BE2C (cell line): Measurements from ENCODE around the gene NOTCH2.

Source experiments
- DNase-seq: peaks from one replicate; pipeline ENCODE4 v3.0.0-alpha.2; 2020
- H3K27me3 ChIP-seq: fragments of 250-450 bp; sonication (Bioruptor Pico); 2 replicates; pipeline ENCODE4 v1.5.1; 2020; ENCODE audit warnings: mild to moderate bottlenecking
- H3K36me3 ChIP-seq: fragments of 250-450 bp; sonication (Bioruptor Pico); 2 replicates; pipeline ENCODE4 v1.5.1; 2020; ENCODE audit warnings: mild to moderate bottlenecking
- H3K4me1 ChIP-seq: fragments of 250-450 bp; sonication (Bioruptor Pico); 2 replicates; pipeline ENCODE4 v1.5.1; 2020
- H3K4me3 ChIP-seq: 2 replicates; pipeline ENCODE4 v1.5.1; 2011; ENCODE audit warnings: low read depth, low read length
- H3K9me3 ChIP-seq: fragments of 250-450 bp; sonication (Bioruptor Pico); 2 replicates; pipeline ENCODE4 v1.5.1; 2020
- CTCF ChIP-seq: IDR thresholded peaks from 2 replicates; pipeline ENCODE4 v1.5.1; 2012; ENCODE audit warnings: mild to moderate bottlenecking, low read depth, low read length

The NOTCH2 gene

GRCh38 chr1:119920104-119920968, 149.1 kb downstream of the NOTCH2 start:
- Histone ChIP-seq H3K9me3 (no peaks in the 10 kb centered on the region), H3K4me1 (no peaks in the 10 kb centered on the region), H3K4me3 (no peak overlapping the region), H3K36me3 (no peaks in the 10 kb centered on the region), H3K27me3 (peaks cover 8% of the 10 kb centered on the region; the same call in 1 of the 2 replicates)
- no peak for DNase-seq
- TF ChIP-seq CTCF, result no peak

GRCh38 chr1:119919241-119919640, 150.2 kb downstream of the NOTCH2 start:
- DNase-seq, result no peak
- Histone ChIP-seq H3K4me1 (no peaks in the 10 kb centered on the region), H3K27me3 (peaks cover 8% of the 10 kb centered on the region; the same call in 1 of the 2 replicates), H3K9me3 (no peaks in the 10 kb centered on the region), H3K4me3 (no peak overlapping the region), H3K36me3 (no peaks in the 10 kb centered on the region)
- no peak for TF ChIP-seq CTCF

GRCh38 chr1:119918301-119918700, 151.2 kb downstream of the NOTCH2 start:
- TF ChIP-seq CTCF, result no peak
- Histone ChIP-seq H3K27me3 (no peaks in the 10 kb centered on the region; the same call in 1 of the 2 replicates), H3K4me3 (no peak overlapping the region), H3K4me1 (no peaks in the 10 kb centered on the region), H3K36me3 (no peaks in the 10 kb centered on the region), H3K9me3 (no peaks in the 10 kb centered on the region)
- no peak for DNase-seq

- no peaks in the 10 kb centered on the region; the same call in 1 of the 2 replicates for H3K27me3 ChIP-seq
- TF ChIP-seq CTCF, result no peak
- no peaks in the 10 kb centered on the region for H3K9me3 ChIP-seq
- no peaks in the 10 kb centered on the region for H3K4me1 ChIP-seq
- no peaks in the 10 kb centered on the region for H3K36me3 ChIP-seq
- H3K4me3 ChIP-seq, result no peak overlapping the region
- no peak for DNase-seq
Observed at GRCh38 chr1:119917304-119918055, 152.0 kb downstream of the NOTCH2 start.

- no peaks in the 10 kb centered on the region for H3K9me3 ChIP-seq
- no peaks in the 10 kb centered on the region for H3K4me1 ChIP-seq
- H3K36me3 ChIP-seq, result no peaks in the 10 kb centered on the region
- DNase-seq, result no peak
- H3K4me3 ChIP-seq, result no peak overlapping the region
- no peaks in the 10 kb centered on the region; the same call in 1 of the 2 replicates for H3K27me3 ChIP-seq
- TF ChIP-seq CTCF, result no peak
Observed at GRCh38 chr1:119915517-119915916, 153.9 kb downstream of the NOTCH2 start.
